ENCODE measurements around the gene AATF.

DNA sequence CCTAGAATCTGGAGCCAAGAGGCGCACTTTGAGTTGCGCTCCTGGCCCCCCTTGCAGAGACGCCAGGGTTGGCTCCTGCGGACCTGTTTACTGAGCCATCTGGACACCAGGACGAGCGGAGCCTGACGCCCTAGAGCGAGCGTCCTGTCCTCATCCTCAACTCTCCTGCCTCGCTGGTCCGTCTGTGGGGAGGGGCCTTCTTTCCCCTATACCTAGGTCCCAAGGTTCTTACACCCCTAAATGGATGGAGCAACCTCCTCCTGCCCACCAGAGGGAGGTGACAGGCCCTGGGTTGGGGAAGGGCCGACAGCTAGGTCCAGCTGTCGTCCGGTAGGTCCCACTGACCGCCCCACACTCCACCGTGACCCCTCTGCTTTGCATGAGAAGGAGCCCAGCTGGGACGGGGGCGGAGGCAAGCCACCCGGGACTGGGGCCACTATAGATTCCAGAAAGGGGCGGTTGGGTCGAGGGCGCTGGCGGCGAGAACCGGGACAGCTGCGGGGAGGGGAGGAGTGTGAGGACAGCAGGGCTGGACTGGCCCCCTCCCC, 14.5 kb upstream of the AATF start:
- TF ChIP-seq EZH2 (IDR thresholded peaks at IDR 0.05; ENCODE audit: borderline replicate concordance) = peak; percentile 57
- no peak for TF ChIP-seq CTCF (IDR thresholded peaks at IDR 0.05; ENCODE audit: poor library complexity)
- no peak for TF ChIP-seq EZH2phosphoT487 (IDR thresholded peaks at IDR 0.05; ENCODE audit: low read depth, severe bottlenecking, unreplicated experiment)

All from hepatocyte (in vitro differentiated cells).